HepG2 (cell line): Measurements from ENCODE around the gene DMTF1. TPM values are rescaled to one million over a fixed set of nuclear protein-coding genes. Genes with fewer than 3 reads are reported as not detected.

Experiments
- ATAC-seq: fragments of 200-7000 bp; cut with Tn5 transposase; 3 replicates; pipeline ENCODE4 v1.9.1; 2020; ENCODE audit warnings: mild to moderate bottlenecking, moderate library complexity
- BruUV-seq: library from RNA; stranded (reverse); fragments of 400-500 nt; replicated peaks from 2 replicates; lab custom pipeline; 2021; lab: Mats Ljungman, UMichigan
- CTCF ChIA-PET: fragments of 300-600 bp; formaldehyde crosslinking; extraction: SDS; loops from one replicate; lab custom pipeline; 2021; ENCODE audit warnings: low total read pairs, inconsistent platforms, low intra/inter-chr PET ratio; lab: Yijun Ruan, JAX
- POLR2A ChIA-PET: fragments of 350-600 bp; sonication (Branson Sonifier 250); formaldehyde crosslinking; loops from one replicate; lab custom pipeline; 2020; ENCODE audit warnings: antibody characterized with exemption, inconsistent platforms; lab: Yijun Ruan, JAX
- DNase-seq: peaks from one replicate; pipeline ENCODE4 v3.0.0-alpha.2; 2015; ENCODE audit warnings: low spot score
- FAIRE-seq: peaks from 3 replicates; lab custom pipeline; 2011; peaks lifted over from hg19 to GRCh38; lab: Jason Lieb, UNC
- H2AFZ ChIP-seq: one replicate; pipeline ENCODE4 v1.6.1; 2011; ENCODE audit warnings: low read length, inconsistent platforms
- H3K27ac ChIP-seq: fragments of 300-600 bp; 3 replicates; pipeline ENCODE4 v1.8.0; 2011; ENCODE audit warnings: mixed run types, mild to moderate bottlenecking, mixed read lengths, low read length, inconsistent platforms; ENCODE audit not compliant: insufficient read depth; ENCODE audit errors: extremely low read length
- H3K27me3 ChIP-seq, 2 experiments: fragments of 200-600 bp in 1 of 2; 2 replicates in 1 of 2; 3 replicates in 1 of 2; pipeline versions ENCODE4 v1.6.0 to v1.8.0; 2011; ENCODE audit warnings: low read length in 2 of 2, mild to moderate bottlenecking in 2 of 2, moderate library complexity in 2 of 2, inconsistent platforms in 1 of 2; ENCODE audit not compliant: insufficient read depth in 2 of 2, control insufficient read depth in 1 of 2
- H3K36me3 ChIP-seq, 2 experiments: fragments of 200-600 bp in 1 of 2; replicated peaks in 1 of 2; 2 replicates in 1 of 2; 3 replicates in 1 of 2; pipeline versions ENCODE4 v1.5.1 to v1.8.0; 2011; ENCODE audit warnings: low read length in 2 of 2, inconsistent platforms in 1 of 2; ENCODE audit not compliant: insufficient read depth in 2 of 2, control insufficient read depth in 1 of 2
- H3K4me1 ChIP-seq: 2 replicates; pipeline ENCODE4 v1.5.1; 2012; ENCODE audit warnings: low read length, inconsistent platforms; ENCODE audit not compliant: insufficient read depth
- H3K4me2 ChIP-seq: 2 replicates; pipeline ENCODE4 v1.6.0; 2011; ENCODE audit warnings: low read depth, low read length, inconsistent platforms
- H3K4me3 ChIP-seq, 3 experiments: fragments of 200-600 bp in 1 of 3; sonication (generic), shearing (Covaris generic) in 1 of 3; replicated peaks in 1 of 3; 2 replicates each; pipeline ENCODE4 v1.5.1; 2011 to 2016; ENCODE audit warnings: low read length in 3 of 3, inconsistent platforms in 2 of 3, low read depth in 2 of 3, mild to moderate bottlenecking in 2 of 3, control low read depth in 1 of 3, mixed read lengths in 1 of 3; ENCODE audit not compliant: insufficient read depth in 1 of 3
- H3K79me2 ChIP-seq: one replicate; pipeline ENCODE4 v1.6.1; 2011; ENCODE audit warnings: low read length, inconsistent platforms; ENCODE audit not compliant: insufficient read depth
- H3K9ac ChIP-seq: 2 replicates; pipeline ENCODE4 v1.6.0; 2011; ENCODE audit warnings: mild to moderate bottlenecking, low read depth, low read length, inconsistent platforms; ENCODE audit not compliant: insufficient read depth
- H3K9me3 ChIP-seq: 2 replicates; pipeline ENCODE4 v1.5.1; 2012; ENCODE audit warnings: mild to moderate bottlenecking, low read length
- H4K20me1 ChIP-seq: 2 replicates; pipeline ENCODE4 v1.6.0; 2011; ENCODE audit warnings: inconsistent platforms, mild to moderate bottlenecking, low read length, moderate library complexity; ENCODE audit not compliant: insufficient read depth
- ETS1 ChIP-seq: sonication (generic); formaldehyde crosslinking; IDR thresholded peaks from 2 replicates; pipeline ENCODE4 v1.4.0; 2020; ENCODE audit warnings: missing genetic modification reagents
- FOXP1 ChIP-seq, 2 experiments: fragments of 450-650 bp in 1 of 2; IDR thresholded peaks; 2 replicates each; pipeline ENCODE4 v1.6.1; 2017 to 2018; ENCODE audit warnings: antibody characterized with exemption in 1 of 2
- HOXA5 ChIP-seq: sonication (generic); formaldehyde crosslinking; IDR thresholded peaks from 2 replicates; pipeline ENCODE4 v1.4.0; 2020; ENCODE audit warnings: missing genetic modification reagents
- MXD4 ChIP-seq: IDR thresholded peaks from 2 replicates; pipeline ENCODE4 v1.6.1; 2016; ENCODE audit warnings: mild to moderate bottlenecking, missing biosample characterization, missing genetic modification reagents
- NPAS2 ChIP-seq: sonication (generic); formaldehyde crosslinking; IDR thresholded peaks from 2 replicates; pipeline ENCODE4 v1.8.0; 2022; ENCODE audit warnings: mild to moderate bottlenecking, missing genetic modification reagents, borderline replicate concordance
- RFX5 ChIP-seq: IDR thresholded peaks from 2 replicates; pipeline ENCODE4 v1.6.1; 2011; ENCODE audit warnings: low read depth, low read length, improper control_type of control experiment
- UBTF ChIP-seq: sonication (generic); formaldehyde crosslinking; IDR thresholded peaks from 2 replicates; pipeline ENCODE4 v1.4.0; 2020; ENCODE audit warnings: mild to moderate bottlenecking, missing genetic modification reagents
- ZNF3 ChIP-seq: IDR thresholded peaks from 2 replicates; pipeline ENCODE4 v1.7.0; 2017; ENCODE audit warnings: inconsistent platforms
- ZNF598 ChIP-seq: sonication (generic); formaldehyde crosslinking; IDR thresholded peaks from 2 replicates; pipeline ENCODE4 v1.5.1; 2020; ENCODE audit warnings: mild to moderate bottlenecking, missing genetic modification reagents, borderline replicate concordance
- ZNF75D ChIP-seq: sonication (generic); formaldehyde crosslinking; IDR thresholded peaks from 2 replicates; pipeline ENCODE4 v1.8.1; 2023; ENCODE audit warnings: missing genetic modification reagents, mild to moderate bottlenecking, borderline replicate concordance
- ZNF775 ChIP-seq: sonication (generic); formaldehyde crosslinking; IDR thresholded peaks from 2 replicates; pipeline ENCODE4 v1.4.0; 2020; ENCODE audit warnings: missing genetic modification reagents, mild to moderate bottlenecking, moderate library complexity, borderline replicate concordance
- ZSCAN5A ChIP-seq: sonication (generic); formaldehyde crosslinking; IDR thresholded peaks from 2 replicates; pipeline ENCODE4 v1.8.0; 2022; ENCODE audit warnings: mild to moderate bottlenecking, missing genetic modification reagents, borderline replicate concordance
- WGBS: methylation state at CpG from one replicate; pipeline ENCODE4 v1.1.6; 2017; ENCODE audit warnings: low lambda C conversion rate; 5-methylcytosine and 5-hydroxymethylcytosine counted together
- in situ Hi-C: cut with HindIII; loops from 2 replicates; pipeline ENCODE4 v1.10.0; 2017; ENCODE audit warnings: low pct_unique_long_range_greater_than_20kb; ENCODE audit not compliant: extremely low pct_ligation_motif_present
- intact Hi-C: fragments of 100-400 bp; cut with micrococcal nuclease; formaldehyde crosslinking; loops from one replicate; pipeline ENCODE4 v1.10.0; 2022; ENCODE audit not compliant: unreplicated experiment
- polyA plus RNA-seq, 8 experiments: library from polyadenylated mRNA; depleted of rRNA in 3 of 8; stranded (reverse) in 7 of 8; unstranded in 1 of 8; fragments of >200 nt; fragmentation: Illumina TruSeq in 4 of 8; extraction: Trizol in 4 of 8; gene quantifications; 2 replicates each; pipeline versions ENCODE4 v1.2.1 to v1.2.3, GENCODE V29; 2011 to 2016; ENCODE audit warnings: low read depth in 4 of 8, missing spikeins in 1 of 8, mixed read lengths in 1 of 8; ENCODE audit not compliant: insufficient read depth in 1 of 8
- total RNA-seq, 5 experiments: library from RNA; depleted of rRNA; stranded (reverse); fragments of >200 nt; fragmentation: Illumina TruSeq; extraction: Trizol; gene quantifications; 2 replicates each; pipeline ENCODE4 v1.2.3, GENCODE V29; 2016; ENCODE audit warnings: low read depth in 1 of 5

The DMTF1 gene
- total and polyA plus RNA-seq, 2 of the 13 experiments (the other 11 are each of a cell fraction or from before 2014, with no cell fraction given) = 45.8 to 132 TPM

GRCh38 chr7:87173471-87173870 lies 21.2 kb downstream of the DMTF1 start:
- CTCF ChIA-PET = no interaction called here
- H3K36me3 ChIP-seq = peaks cover 14 to 75% of the 10 kb centered on the region in 2 experiments
- 98% methylated on average over 1 of the region's 1 CpG for WGBS
- H4K20me1 ChIP-seq = no peaks in the 10 kb centered on the region
- H3K4me2 ChIP-seq = no peak overlapping the region
- no peak overlapping the region for H2AFZ ChIP-seq
- no peak overlapping the region for H3K4me3 ChIP-seq
- in situ Hi-C loops = no loop called here
- H3K27ac ChIP-seq = no peak overlapping the region
- no peaks in the 10 kb centered on the region for H3K9me3 ChIP-seq
- POLR2A ChIA-PET = no interaction called here
- no peak for ATAC-seq
- BruUV-seq = no TSS peak
- no peak for TF ChIP-seq HOXA5 (CRISPR knock-in tag)
- TF ChIP-seq ZNF3 (CRISPR knock-in tag) = no peak
- TF ChIP-seq ZNF75D (CRISPR knock-in tag) = no peak
- TF ChIP-seq MXD4 (CRISPR knock-in tag) = no peak
- TF ChIP-seq, all 625 proteins: peak for 0
- FAIRE-seq (no peak), DNase-seq (no peak)
- Histone ChIP-seq H3K4me1 (no peaks in the 10 kb centered on the region), H3K79me2 (no peaks in the 10 kb centered on the region), H3K9ac (no peak overlapping the region), H3K27me3 (no peaks in the 10 kb centered on the region)
- intact Hi-C loops = no loop called here

GRCh38 chr7:87178320-87178719 lies 26.1 kb downstream of the DMTF1 start:
- FAIRE-seq (no peak), ATAC-seq (no peak), DNase-seq (no peak)
- Histone ChIP-seq H3K4me1 (no peaks in the 10 kb centered on the region), H2AFZ (no peak overlapping the region), H3K9me3 (no peaks in the 10 kb centered on the region), H3K27me3 (no peaks in the 10 kb centered on the region), H4K20me1 (no peaks in the 10 kb centered on the region), H3K27ac (no peak overlapping the region), H3K79me2 (no peaks in the 10 kb centered on the region), H3K4me3 (no peak overlapping the region), H3K9ac (no peak overlapping the region), H3K4me2 (no peak overlapping the region), H3K36me3 (peaks cover 12 to 61% of the 10 kb centered on the region in 2 experiments)
- ChIA-PET POLR2A (no interaction called here), CTCF (no interaction called here)
- intact Hi-C loops = no loop called here
- BruUV-seq = no TSS peak
- WGBS = 75% methylated on average over 4 of the region's 4 CpGs
- in situ Hi-C loops = no loop called here
- no peak for TF ChIP-seq ZSCAN5A (CRISPR knock-in tag)
- no peak for TF ChIP-seq NPAS2 (CRISPR knock-in tag)
- no peak for TF ChIP-seq ZNF598 (CRISPR knock-in tag)
- no peak for TF ChIP-seq FOXP1 (IDR thresholded peaks at IDR 0.05)
- no peak for TF ChIP-seq FOXP1 (CRISPR knock-in tag; IDR thresholded peaks at IDR 0.05)
- TF ChIP-seq ZNF775 (CRISPR knock-in tag) = no peak
- no peak for TF ChIP-seq ETS1
- TF ChIP-seq UBTF = no peak
- no peak for TF ChIP-seq RFX5
